ENCODE data around the gene NOS3.

Gene NOS3

GRCh38 chr7:150947761-150948651, 42.8 kb upstream of the NOS3 start:
- TF ChIP-seq ZNF274 (IDR thresholded peaks at IDR 0.05; ENCODE audit: low read depth, low read length): no peak
- H3K4me3 ChIP-seq (ENCODE audit: low read length): no peak overlapping the region

- TF ChIP-seq ZNF274 (IDR thresholded peaks at IDR 0.05; ENCODE audit: low read depth, low read length): no peak
- H3K4me3 ChIP-seq (ENCODE audit: low read length): no peak overlapping the region
Measured at GRCh38 chr7:150948791-150949251, 42.0 kb upstream of the NOS3 start.

GRCh38 chr7:150949564-150949963, 41.3 kb upstream of the NOS3 start:
- no peak overlapping the region for H3K4me3 ChIP-seq (ENCODE audit: low read length)
- no peak for TF ChIP-seq ZNF274 (IDR thresholded peaks at IDR 0.05; ENCODE audit: low read depth, low read length)

- no peak overlapping the region for H3K4me3 ChIP-seq (ENCODE audit: low read length)
- TF ChIP-seq ZNF274 (IDR thresholded peaks at IDR 0.05; ENCODE audit: low read depth, low read length): no peak
Measured at GRCh38 chr7:150949971-150950491, 40.8 kb upstream of the NOS3 start.

GRCh38 chr7:150950496-150951180, 40.2 kb upstream of the NOS3 start:
- H3K4me3 ChIP-seq (ENCODE audit: low read length): no peak overlapping the region
- TF ChIP-seq ZNF274 (IDR thresholded peaks at IDR 0.05; ENCODE audit: low read depth, low read length): no peak

- TF ChIP-seq ZNF274 (IDR thresholded peaks at IDR 0.05; ENCODE audit: low read depth, low read length): no peak
- no peak overlapping the region for H3K4me3 ChIP-seq (ENCODE audit: low read length)
Measured at GRCh38 chr7:150951181-150951520, 39.7 kb upstream of the NOS3 start.

- TF ChIP-seq ZNF274 (IDR thresholded peaks at IDR 0.05; ENCODE audit: low read depth, low read length): no peak
- H3K4me3 ChIP-seq (ENCODE audit: low read length): no peak overlapping the region
Measured at GRCh38 chr7:150951521-150951920, 39.3 kb upstream of the NOS3 start.

GRCh38 chr7:150952331-150953050, 38.3 kb upstream of the NOS3 start:
- no peak overlapping the region for H3K4me3 ChIP-seq (ENCODE audit: low read length)

GRCh38 chr7:150953061-150953997, 37.5 kb upstream of the NOS3 start:
- H3K4me3 ChIP-seq (ENCODE audit: low read length): no peak overlapping the region
- TF ChIP-seq ZNF274 (IDR thresholded peaks at IDR 0.05; ENCODE audit: low read depth, low read length): no peak

More at GRCh38 chr7:150952331-150953050, 38.3 kb upstream of the NOS3 start:
- TF ChIP-seq ZNF274 (IDR thresholded peaks at IDR 0.05; ENCODE audit: low read depth, low read length): no peak

- no peak overlapping the region for H3K4me3 ChIP-seq (ENCODE audit: low read length)
- no peak for TF ChIP-seq ZNF274 (IDR thresholded peaks at IDR 0.05; ENCODE audit: low read depth, low read length)
Measured at GRCh38 chr7:150954201-150954985, 36.4 kb upstream of the NOS3 start.

GRCh38 chr7:150954986-150955518, 35.8 kb upstream of the NOS3 start:
- H3K4me3 ChIP-seq (ENCODE audit: low read length): no peak overlapping the region
- TF ChIP-seq ZNF274 (IDR thresholded peaks at IDR 0.05; ENCODE audit: low read depth, low read length): no peak

All from GM08714 (cell line).